Activated B cell treated with CpG ODN at 0.5 μM for 24 hours (primary cell): ENCODE results near the gene ALLC. TPM values are rescaled to one million over a fixed set of nuclear protein-coding genes. Genes with fewer than 3 reads are reported as not detected.

ENCODE experiments used
- ATAC-seq: fragments of 200-7000 bp; cut with Tn5 transposase; one replicate; pipeline ENCODE4 v1.10.0; 2021; ENCODE audit warnings: low read depth, mild to moderate bottlenecking, moderate library complexity
- CTCF ChIA-PET: fragments of 350-600 bp; sonication (Branson Sonifier 250); formaldehyde crosslinking; loops from one replicate; lab custom pipeline; 2021; ENCODE audit warnings: antibody characterized with exemption; lab: Charles Lee
- POLR2A ChIA-PET: fragments of 350-600 bp; sonication (Branson Sonifier 250); formaldehyde crosslinking; loops from one replicate; lab custom pipeline; 2021; ENCODE audit warnings: antibody characterized with exemption; lab: Charles Lee
- DNase-seq: peaks from one replicate; pipeline ENCODE4 v3.0.0; 2022
- H3K27ac Mint-ChIP-seq: one replicate; pipeline ENCODE4 v1.8.0; 2020; ENCODE audit warnings: mixed read lengths
- H3K27me3 Mint-ChIP-seq: one replicate; pipeline ENCODE4 v1.8.0; 2021; ENCODE audit warnings: mixed read lengths
- H3K36me3 Mint-ChIP-seq: one replicate; pipeline ENCODE4 v1.8.0; 2021; ENCODE audit warnings: low read depth, mixed read lengths
- H3K4me1 Mint-ChIP-seq: one replicate; pipeline ENCODE4 v1.8.0; 2021; ENCODE audit warnings: mixed read lengths
- H3K4me3 Mint-ChIP-seq: one replicate; pipeline ENCODE4 v1.8.0; 2020; ENCODE audit warnings: mild to moderate bottlenecking, mixed read lengths
- H3K9me3 Mint-ChIP-seq: one replicate; pipeline ENCODE4 v1.8.0; 2020; ENCODE audit warnings: mixed read lengths
- CTCF ChIP-seq: fragments of 200-600 bp; IDR thresholded peaks from one replicate; pipeline ENCODE4 v1.8.0; 2022; ENCODE audit warnings: antibody characterized with exemption, mild to moderate bottlenecking
- intact Hi-C: fragments of 100-400 bp; cut with micrococcal nuclease; formaldehyde crosslinking; loops from one replicate; pipeline ENCODE4 v1.15.1; 2024
- total RNA-seq: library from RNA; stranded (reverse); gene quantifications from 2 replicates; pipeline ENCODE4 v1.2.3, GENCODE V29; 2022

Gene ALLC
- total RNA-seq, 1 donor from 2014 or later, result not detected

GRCh38 chr2:3624059-3624794, 33.8 kb upstream of the ALLC start:
- Mint-ChIP-seq H3K9me3 (no peaks in the 10 kb centered on the region), H3K4me1 (no peaks in the 10 kb centered on the region), H3K36me3 (no peaks in the 10 kb centered on the region), H3K4me3 (no peak overlapping the region), H3K27ac (no peak overlapping the region), H3K27me3 (peaks cover 3% of the 10 kb centered on the region)
- ATAC-seq (no peak), DNase-seq (no peak)
- POLR2A ChIA-PET, result no interaction called here
- intact Hi-C loops, result no loop called here
- CTCF ChIA-PET, result no interaction called here
- TF ChIP-seq CTCF, result no peak

- Mint-ChIP-seq H3K36me3 (no peaks in the 10 kb centered on the region), H3K9me3 (no peaks in the 10 kb centered on the region), H3K4me1 (no peaks in the 10 kb centered on the region), H3K4me3 (no peak overlapping the region), H3K27me3 (peaks cover 3% of the 10 kb centered on the region), H3K27ac (no peak overlapping the region)
- intact Hi-C loops, result no loop called here
- ATAC-seq, result no peak
- POLR2A ChIA-PET, result no interaction called here
- no peak for TF ChIP-seq CTCF
- no peak for DNase-seq
- CTCF ChIA-PET, result no interaction called here
Measured at GRCh38 chr2:3625186-3625585, 32.8 kb upstream of the ALLC start.

GRCh38 chr2:3626118-3626811, 31.7 kb upstream of the ALLC start:
- POLR2A ChIA-PET, result no interaction called here
- no peak overlapping the region for H3K27ac Mint-ChIP-seq
- ATAC-seq (no peak), DNase-seq (no peak)
- no peaks in the 10 kb centered on the region for H3K9me3 Mint-ChIP-seq
- H3K4me1 Mint-ChIP-seq, result no peaks in the 10 kb centered on the region
- intact Hi-C loops, result no loop called here
- peaks cover 3% of the 10 kb centered on the region for H3K27me3 Mint-ChIP-seq
- TF ChIP-seq CTCF, result no peak
- no peak overlapping the region for H3K4me3 Mint-ChIP-seq
- no peaks in the 10 kb centered on the region for H3K36me3 Mint-ChIP-seq
- CTCF ChIA-PET, result no interaction called here

- ChIA-PET CTCF (no interaction called here), POLR2A (no interaction called here)
- DNase-seq (no peak), ATAC-seq (no peak)
- Mint-ChIP-seq H3K36me3 (no peaks in the 10 kb centered on the region), H3K9me3 (no peaks in the 10 kb centered on the region), H3K27me3 (peaks cover 3% of the 10 kb centered on the region), H3K4me3 (no peak overlapping the region), H3K27ac (no peak overlapping the region), H3K4me1 (no peaks in the 10 kb centered on the region)
- TF ChIP-seq CTCF, result no peak
- intact Hi-C loops, result no loop called here
Measured at GRCh38 chr2:3626812-3627499, 31.0 kb upstream of the ALLC start.

- ChIA-PET POLR2A (no interaction called here), CTCF (no interaction called here)
- Mint-ChIP-seq H3K9me3 (no peaks in the 10 kb centered on the region), H3K27ac (no peak overlapping the region), H3K27me3 (peaks cover 3% of the 10 kb centered on the region), H3K36me3 (no peaks in the 10 kb centered on the region), H3K4me3 (no peak overlapping the region), H3K4me1 (no peaks in the 10 kb centered on the region)
- ATAC-seq (no peak), DNase-seq (no peak)
- no peak for TF ChIP-seq CTCF
- intact Hi-C loops, result no loop called here
Measured at GRCh38 chr2:3627500-3628100, 30.4 kb upstream of the ALLC start.
